GM18868 (cell line): ENCODE results near the gene FHIT.

Source experiments
- ATAC-seq: cut with Tn5 transposase; IDR thresholded peaks from one replicate; pipeline ENCODE4 v1.9.1; 2021; ENCODE audit warnings: mild to moderate bottlenecking, moderate library complexity; ENCODE audit not compliant: unreplicated experiment

FHIT gene

GRCh38 chr3:59772416-59773408 is 1478.5 kb downstream of the FHIT start:
- no peak for ATAC-seq

GRCh38 chr3:59771768-59772181 is 1479.5 kb downstream of the FHIT start:
- ATAC-seq, result no peak

- ATAC-seq, result no peak
Observed at GRCh38 chr3:59769127-59769750, 1482.0 kb downstream of the FHIT start.

- no peak for ATAC-seq
Observed at GRCh38 chr3:59766200-59766872, 1484.9 kb downstream of the FHIT start.

- ATAC-seq, result no peak
Observed at GRCh38 chr3:59764171-59764570, 1487.1 kb downstream of the FHIT start.

- no peak for ATAC-seq
Observed at GRCh38 chr3:59762941-59763340, 1488.3 kb downstream of the FHIT start.

- ATAC-seq, result no peak
Observed at GRCh38 chr3:59759298-59760031, 1491.8 kb downstream of the FHIT start.

- no peak for ATAC-seq
Observed at GRCh38 chr3:59758672-59759071, 1492.6 kb downstream of the FHIT start.

GRCh38 chr3:59756934-59757333 is 1494.3 kb downstream of the FHIT start:
- ATAC-seq, result no peak

GRCh38 chr3:59754456-59755129 is 1496.7 kb downstream of the FHIT start:
- no peak for ATAC-seq

GRCh38 chr3:59753808-59754450 is 1497.3 kb downstream of the FHIT start:
- no peak for ATAC-seq

GRCh38 chr3:59752925-59753324 is 1498.3 kb downstream of the FHIT start:
- no peak for ATAC-seq

GRCh38 chr3:59751606-59752005 is 1499.6 kb downstream of the FHIT start:
- no peak for ATAC-seq

- ATAC-seq, result no peak
Observed at GRCh38 chr3:59750391-59750790, 1500.9 kb downstream of the FHIT start.

GRCh38 chr3:59749291-59749690 is 1502.0 kb downstream of the FHIT start:
- ATAC-seq, result no peak

- ATAC-seq, result no peak
Observed at GRCh38 chr3:59746585-59746984, 1504.7 kb downstream of the FHIT start.

GRCh38 chr3:59737241-59737640 is 1514.0 kb downstream of the FHIT start:
- no peak for ATAC-seq

- no peak for ATAC-seq
Observed at GRCh38 chr3:59734061-59734460, 1517.2 kb downstream of the FHIT start.

- ATAC-seq, result no peak
Observed at GRCh38 chr3:59733041-59733809, 1518.0 kb downstream of the FHIT start.
